Ovary (tissue), 9 donors: ENCODE data around the gene ARMC2. TPM values are rescaled to one million over a fixed set of nuclear protein-coding genes. Genes with fewer than 3 reads are reported as not detected.

Source experiments
- DNase-seq, 5 donors: peaks; one replicate each; pipeline ENCODE4 v3.0.0-alpha.2; 2019 to 2020
- H3K27ac ChIP-seq, 2 donors: fragments of 200-600 bp; one replicate each; pipeline versions ENCODE4 v1.5.1 to v1.8.0; 2019 to 2022
- H3K27me3 ChIP-seq: fragments of 200-600 bp; one replicate; pipeline ENCODE4 v1.8.0; 2022
- H3K36me3 ChIP-seq: fragments of 200-600 bp; sonication (generic); one replicate; pipeline ENCODE4 v1.5.1; 2019
- H3K4me1 ChIP-seq: one replicate; pipeline ENCODE4 v1.8.1; 2013; ENCODE audit warnings: mild to moderate bottlenecking, moderate library complexity; ENCODE audit not compliant: insufficient read depth
- H3K4me3 ChIP-seq: fragments of 200-600 bp; sonication (generic); one replicate; pipeline ENCODE4 v1.5.1; 2017
- H3K9me3 ChIP-seq, 2 donors: fragments of 200-600 bp in 1 of 2; sonication (generic) in 1 of 2; one replicate each; pipeline versions ENCODE4 v1.5.1 to v1.8.1; 2013 to 2019; ENCODE audit warnings: mild to moderate bottlenecking in 1 of 2, moderate library complexity in 1 of 2
- EP300 ChIP-seq: sonication (generic); formaldehyde crosslinking; IDR thresholded peaks from one replicate; pipeline ENCODE4 v1.6.1; 2017; ENCODE audit warnings: antibody characterized with exemption
- POLR2A ChIP-seq: fragments of 450-650 bp; IDR thresholded peaks from one replicate; pipeline ENCODE4 v1.6.1; 2017; ENCODE audit warnings: antibody characterized with exemption, mild to moderate bottlenecking, moderate library complexity
- WGBS, 3 donors: extraction: QIAGEN DNeasy Blood & Tissue Kit in 1 of 3; methylation state at CpG; one replicate each; pipeline versions ENCODE4 v1.1.5 to v1.1.7; 2013 to 2017; 5-methylcytosine and 5-hydroxymethylcytosine counted together
- intact Hi-C, 4 donors: fragments of 100-400 bp; cut with DNase I; formaldehyde crosslinking; loops; one replicate each; pipeline versions ENCODE4 v1.11.0 to v1.15.1; 2022 to 2023
- polyA plus RNA-seq, 2 donors: library from polyadenylated mRNA; stranded (reverse); fragments of 200-250 nt in 1 of 2; fragments of 350-450 nt in 1 of 2; fragmentation: Illumina TruSeq in 1 of 2; extraction: RNeasy Lipid Tissue Mini Kit (QIAGEN cat#74804) in 1 of 2; gene quantifications; one replicate each; pipeline ENCODE4 v1.2.3, GENCODE V29; 2013 to 2014
- total RNA-seq, 7 donors: library from RNA; depleted of rRNA in 2 of 7; stranded (reverse); fragments of >200 nt in 2 of 7; fragmentation: NEBNext Ultra II Directional in 3 of 7; extraction: Animal tissue kit (Norgen Biotek cat#: 25700) in 3 of 7; gene quantifications; one replicate each; pipeline versions ENCODE4 v1.1.0 to v1.2.4, GENCODE V29; 2016 to 2023
- TF ChIP-seq, protein P1 (sequence below), 3 donors: fragments of 450-650 bp in 2 of 3; fragments of 200-600 bp in 1 of 3; IDR thresholded peaks; one replicate each; pipeline versions ENCODE4 v1.5.1 to v1.8.0; 2016 to 2022; ENCODE audit warnings: antibody characterized with exemption in 3 of 3, mild to moderate bottlenecking in 1 of 3
- donor health status: DM: no; HTN: no; CAD: no; lungs with moderate emphysema.
- donor health status: DM: no; HTN: no; CAD: no.
- donor health status: Bipolar disorder and iron deficiency.
- donor health status: DM: yes; HTN: yes; CAD: no.
- donor health status: DM: no; HTN: no; CAD: no.
- donor health status: DM: yes; HTN: yes; CAD: no.

ARMC2 gene
- total and polyA plus RNA-seq, 9 donors = 3.2 to 14.7 (median 9.2) TPM

DNA sequence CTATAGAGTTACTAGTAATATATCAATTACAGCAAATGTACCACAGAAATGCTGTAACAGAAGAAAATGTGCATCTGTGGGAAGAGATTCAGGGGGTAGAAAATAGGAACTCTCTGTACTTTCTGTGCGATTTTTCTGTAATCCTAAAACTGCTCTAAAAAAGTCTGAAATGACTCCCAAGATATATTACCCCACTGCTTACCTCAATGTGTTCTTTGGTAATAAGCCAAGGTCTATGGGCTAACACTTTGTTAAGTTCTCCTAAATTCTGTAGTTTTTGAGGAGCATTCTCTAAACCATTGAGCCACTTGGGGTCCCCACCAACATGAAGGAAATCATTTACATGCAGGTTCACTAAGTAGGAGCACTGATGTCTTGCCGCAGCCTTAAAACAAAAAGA is 152.1 kb downstream of the ARMC2 start:
- Histone ChIP-seq H3K36me3 (no peaks in the 10 kb centered on the region), H3K4me1 (peaks cover 4% of the 10 kb centered on the region), H3K9me3 (no peaks in the 10 kb centered on the region), H3K4me3 (no peak overlapping the region), H3K27ac (no peak overlapping the region), H3K27me3 (no peaks in the 10 kb centered on the region)
- intact Hi-C loops = loop anchor here in 3 of 4 donors (10.0 kb wide), 3 partner anchors 45 to 55 kb away; no protein-coding TSS in a partner anchor
- DNase-seq = no peak
- no peak for TF ChIP-seq EP300
- WGBS, 3 donors = 49 to 68% (median 64%) methylated on average over 2 of the region's 2 CpGs

DNA sequence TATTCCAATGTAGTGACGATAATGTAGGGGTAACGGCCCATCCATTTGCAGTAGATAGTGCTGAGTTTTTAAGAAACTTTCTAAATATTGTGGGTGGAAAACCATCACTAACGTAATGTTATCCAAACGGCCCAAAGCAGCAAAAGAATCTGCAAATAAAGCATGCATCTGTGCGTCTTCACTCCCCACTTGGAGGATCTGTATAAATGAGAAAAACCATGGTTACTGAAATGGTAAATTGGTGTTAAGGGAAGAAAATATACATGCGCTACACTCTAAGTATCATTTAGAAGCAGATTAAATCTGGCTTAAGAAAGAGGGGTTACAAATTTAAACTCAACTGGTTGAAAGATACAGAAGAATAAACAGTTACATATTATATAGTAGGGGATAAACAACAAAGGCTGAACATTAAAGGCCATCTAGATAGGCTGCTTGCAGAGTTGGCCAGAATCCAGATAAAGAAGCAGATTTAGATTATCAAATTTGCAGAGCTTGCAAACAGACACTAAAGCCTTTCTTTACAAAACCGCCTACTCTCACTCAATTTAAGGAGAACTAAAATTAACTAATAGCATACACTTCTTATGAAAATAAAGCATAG is 153.2 kb downstream of the ARMC2 start:
- H3K9me3 ChIP-seq = no peaks in the 10 kb centered on the region
- no peak for DNase-seq
- no peaks in the 10 kb centered on the region for H3K36me3 ChIP-seq
- no peak for TF ChIP-seq POLR2A
- no peak for TF ChIP-seq EP300
- TF ChIP-seq, protein P1, sequence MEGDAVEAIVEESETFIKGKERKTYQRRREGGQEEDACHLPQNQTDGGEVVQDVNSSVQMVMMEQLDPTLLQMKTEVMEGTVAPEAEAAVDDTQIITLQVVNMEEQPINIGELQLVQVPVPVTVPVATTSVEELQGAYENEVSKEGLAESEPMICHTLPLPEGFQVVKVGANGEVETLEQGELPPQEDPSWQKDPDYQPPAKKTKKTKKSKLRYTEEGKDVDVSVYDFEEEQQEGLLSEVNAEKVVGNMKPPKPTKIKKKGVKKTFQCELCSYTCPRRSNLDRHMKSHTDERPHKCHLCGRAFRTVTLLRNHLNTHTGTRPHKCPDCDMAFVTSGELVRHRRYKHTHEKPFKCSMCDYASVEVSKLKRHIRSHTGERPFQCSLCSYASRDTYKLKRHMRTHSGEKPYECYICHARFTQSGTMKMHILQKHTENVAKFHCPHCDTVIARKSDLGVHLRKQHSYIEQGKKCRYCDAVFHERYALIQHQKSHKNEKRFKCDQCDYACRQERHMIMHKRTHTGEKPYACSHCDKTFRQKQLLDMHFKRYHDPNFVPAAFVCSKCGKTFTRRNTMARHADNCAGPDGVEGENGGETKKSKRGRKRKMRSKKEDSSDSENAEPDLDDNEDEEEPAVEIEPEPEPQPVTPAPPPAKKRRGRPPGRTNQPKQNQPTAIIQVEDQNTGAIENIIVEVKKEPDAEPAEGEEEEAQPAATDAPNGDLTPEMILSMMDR (IDR thresholded peaks at IDR 0.05) = no peak
- H3K4me3 ChIP-seq = peak overlapping the region; percentile 20
- peak overlapping the region; percentile 40 to 71 for H3K27ac ChIP-seq
- H3K27me3 ChIP-seq = no peaks in the 10 kb centered on the region
- intact Hi-C loops = loop anchor here in 3 of 4 donors (10.0 kb wide), 3 partner anchors 47 to 57 kb away; no protein-coding TSS in a partner anchor
- WGBS, 3 donors = 34 to 48% (median 47%) methylated on average over 7 of the region's 7 CpGs
- H3K4me1 ChIP-seq = peaks cover 4% of the 10 kb centered on the region

DNA sequence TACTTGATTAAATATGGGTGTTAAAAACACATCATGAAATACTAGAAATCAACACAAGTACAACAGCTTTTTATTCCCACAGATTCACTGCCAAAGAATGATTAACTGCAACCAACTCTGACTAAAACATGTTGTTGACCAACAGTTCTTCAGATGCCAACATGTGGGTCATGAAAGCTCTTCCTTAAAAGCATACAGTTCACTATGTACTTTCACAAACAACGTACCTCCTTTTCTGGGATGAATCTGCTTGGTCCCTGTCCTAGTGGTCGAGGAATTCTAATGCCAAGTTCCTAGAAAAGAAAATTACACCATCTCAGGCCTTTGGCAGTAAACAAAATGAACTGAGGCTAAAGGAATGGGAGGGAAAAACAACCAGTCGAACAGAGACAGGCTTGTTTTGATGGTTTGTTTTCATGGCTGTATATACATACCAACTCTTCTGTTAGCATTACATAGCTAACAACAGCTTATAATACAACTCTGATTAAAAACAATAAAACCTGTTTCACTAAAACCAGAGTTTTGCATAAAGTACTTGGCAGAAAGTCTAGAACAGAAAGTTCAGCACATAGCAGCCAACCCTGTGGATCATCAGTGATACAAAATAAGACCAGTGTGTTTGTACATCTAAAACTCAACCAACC is 154.0 kb downstream of the ARMC2 start:
- H3K27ac ChIP-seq = peak overlapping the region; percentile 40 to 71
- WGBS, 3 donors = 4 to 9% (median 6%) methylated on average over 3 of the region's 3 CpGs
- peaks cover 4% of the 10 kb centered on the region for H3K4me1 ChIP-seq
- peak overlapping the region; percentile 20 for H3K4me3 ChIP-seq
- H3K9me3 ChIP-seq = no peaks in the 10 kb centered on the region
- no peak for DNase-seq
- no peaks in the 10 kb centered on the region for H3K27me3 ChIP-seq
- intact Hi-C loops = loop anchor here in 3 of 4 donors (10.0 kb wide), 3 partner anchors 47 to 57 kb away; no protein-coding TSS in a partner anchor
- H3K36me3 ChIP-seq = no peaks in the 10 kb centered on the region
- TF ChIP-seq EP300 = peak; percentile 71
- TF ChIP-seq, protein P1 (IDR thresholded peaks at IDR 0.05) = peak in 2 of 3 donors; percentile 5 to 34
- TF ChIP-seq POLR2A = peak; percentile 8

DNA sequence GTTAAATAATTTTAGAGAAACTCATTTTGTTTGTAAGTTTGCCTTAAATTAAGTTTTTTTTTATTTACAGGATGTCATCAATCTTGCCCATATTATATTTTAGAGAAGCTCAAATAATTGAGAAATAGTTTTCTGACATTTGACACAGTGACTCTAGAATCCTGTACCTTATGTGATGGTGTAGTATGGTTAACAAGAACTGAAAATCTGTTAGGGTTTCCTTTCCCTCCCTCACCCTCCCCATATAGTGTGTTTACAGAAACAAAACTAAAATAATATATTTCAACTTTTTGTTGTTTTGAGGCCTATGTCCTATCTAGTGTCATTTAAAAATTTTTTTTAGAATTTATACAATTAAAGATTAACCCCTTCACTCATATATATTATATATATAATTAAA is 154.7 kb downstream of the ARMC2 start:
- DNase-seq = no peak
- TF ChIP-seq POLR2A (no peak), EP300 (no peak)
- TF ChIP-seq, protein P1 (IDR thresholded peaks at IDR 0.05) = no peak
- no peak overlapping the region for H3K4me3 ChIP-seq
- no peaks in the 10 kb centered on the region for H3K9me3 ChIP-seq
- intact Hi-C loops = loop anchor here in 3 of 4 donors (10.0 kb wide), 3 partner anchors 48 to 58 kb away; no protein-coding TSS in a partner anchor
- peaks cover 4% of the 10 kb centered on the region for H3K4me1 ChIP-seq
- H3K27me3 ChIP-seq = no peaks in the 10 kb centered on the region
- H3K36me3 ChIP-seq = no peaks in the 10 kb centered on the region
- peak overlapping the region in 1 of 2 donors; percentile 71 for H3K27ac ChIP-seq

DNA sequence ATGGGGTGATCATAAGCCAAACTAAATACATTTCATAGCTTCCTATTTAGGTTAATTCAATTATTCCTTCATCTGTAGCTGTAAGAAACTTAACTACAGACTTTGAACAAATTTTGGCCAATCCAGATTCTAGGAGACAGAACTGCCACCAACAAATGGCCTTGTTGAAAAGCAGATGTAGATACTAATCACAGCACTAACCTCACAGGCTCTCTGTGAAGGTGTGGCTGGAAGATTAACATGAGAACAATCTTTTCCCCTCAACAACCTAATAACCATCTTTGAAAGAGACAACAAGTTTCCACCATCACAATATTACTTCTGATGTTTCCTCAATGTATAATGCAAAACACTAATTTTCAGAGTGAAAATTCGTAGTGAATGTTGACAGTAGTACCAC is 158.6 kb downstream of the ARMC2 start:
- Histone ChIP-seq H3K4me1 (peaks cover 8% of the 10 kb centered on the region), H3K27me3 (no peaks in the 10 kb centered on the region), H3K9me3 (no peaks in the 10 kb centered on the region), H3K36me3 (no peaks in the 10 kb centered on the region), H3K27ac (no peak overlapping the region), H3K4me3 (no peak overlapping the region)
- 72 to 79% (median 74%) methylated on average over 1 of the region's 1 CpG for WGBS, 3 donors
- no peak for DNase-seq
- intact Hi-C loops = loop anchor here in 3 of 4 donors (5.0 to 10.0 kb wide), 4 partner anchors 48 to 62 kb away; no protein-coding TSS in a partner anchor
- TF ChIP-seq, protein P1 (IDR thresholded peaks at IDR 0.05) = no peak
- TF ChIP-seq EP300 (no peak), POLR2A (no peak)
